ENCODE measurements around the gene FRAS1. TPM values are rescaled to one million over a fixed set of nuclear protein-coding genes. Genes with fewer than 3 reads are reported as not detected.
"Not testable (repeated sequence)": the region's sequence is repeated elsewhere in the genome, so short reads cannot be mapped to it uniquely, and the experiment has no call there.

FRAS1 gene
- total RNA-seq, 2 experiments from 2014 or later = 0.04 to 0.24 TPM

DNA sequence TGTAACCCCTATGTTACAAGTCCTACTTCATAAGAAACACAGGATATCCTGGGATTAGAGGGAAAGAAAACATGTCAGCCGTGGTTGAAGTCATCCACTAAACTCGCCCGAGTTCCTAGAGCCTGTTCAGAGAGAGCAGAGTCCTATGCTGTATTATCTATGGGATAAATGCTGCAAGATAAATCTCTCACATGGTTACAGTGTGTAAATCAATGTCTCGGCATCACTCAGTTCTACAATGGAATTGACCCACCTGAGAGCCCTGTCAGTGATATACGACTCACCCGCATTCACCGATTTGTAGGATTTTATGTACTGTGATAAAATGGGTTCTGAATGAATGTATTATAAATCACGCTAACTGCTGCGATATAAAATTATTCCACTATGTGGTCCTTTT is 366.7 kb downstream of the FRAS1 start:
- Mint-ChIP-seq H3K4me3 (no peak overlapping the region), H3K36me3 (no peaks in the 10 kb centered on the region), H3K4me1 (no peaks in the 10 kb centered on the region), H3K27ac (no peak overlapping the region), H3K9me3 (no peaks in the 10 kb centered on the region), H3K27me3 (peaks cover 9% of the 10 kb centered on the region)
- DNase-seq = no peak

DNA sequence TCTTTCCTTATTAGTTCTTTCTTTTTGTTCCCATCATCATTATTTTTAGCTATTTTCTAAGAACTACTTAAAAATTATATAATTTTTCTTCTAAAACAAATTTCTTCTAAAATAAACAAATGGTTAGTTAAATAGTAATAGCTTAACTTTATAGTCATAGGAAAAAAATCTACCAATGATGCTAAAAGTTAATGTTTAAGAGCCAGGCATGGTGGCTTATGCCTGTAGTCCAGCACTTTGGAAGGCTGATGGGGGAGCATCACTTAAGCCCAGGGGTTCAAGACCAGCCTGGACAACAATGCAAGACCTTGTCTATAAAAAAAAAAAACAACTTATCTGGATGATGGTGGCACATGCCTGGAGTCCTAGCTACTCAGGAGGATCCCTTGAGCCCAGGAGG is 367.3 kb downstream of the FRAS1 start:
- no peaks in the 10 kb centered on the region for H3K9me3 Mint-ChIP-seq
- H3K27me3 Mint-ChIP-seq = peaks cover 9% of the 10 kb centered on the region
- no peaks in the 10 kb centered on the region for H3K4me1 Mint-ChIP-seq
- no peaks in the 10 kb centered on the region for H3K36me3 Mint-ChIP-seq
- H3K4me3 Mint-ChIP-seq = no peak overlapping the region
- H3K27ac Mint-ChIP-seq = no peak overlapping the region
- DNase-seq = no peak

DNA sequence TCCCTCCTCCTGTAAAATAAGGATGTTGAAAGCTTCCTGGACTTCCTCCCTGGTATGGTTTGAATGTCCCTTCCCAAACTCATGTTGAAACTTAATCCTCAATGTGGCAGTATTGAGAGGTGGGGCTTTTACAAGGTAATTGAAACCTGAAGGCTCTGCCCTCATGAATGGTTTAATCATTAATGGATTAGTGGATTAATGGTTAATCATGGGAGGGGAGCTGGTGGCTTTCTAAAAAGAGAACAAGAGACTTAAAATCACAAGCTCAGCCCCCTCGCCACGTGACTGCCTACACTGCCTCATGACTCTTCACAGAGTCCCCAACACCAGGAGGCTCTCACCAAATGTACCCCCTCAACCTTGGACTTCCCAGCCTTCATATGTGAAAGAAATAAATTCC is 369.8 kb downstream of the FRAS1 start:
- no peak overlapping the region for H3K27ac Mint-ChIP-seq
- no peaks in the 10 kb centered on the region for H3K4me1 Mint-ChIP-seq
- DNase-seq = no peak
- H3K36me3 Mint-ChIP-seq = no peaks in the 10 kb centered on the region
- H3K9me3 Mint-ChIP-seq = no peaks in the 10 kb centered on the region
- H3K4me3 Mint-ChIP-seq = no peak overlapping the region
- H3K27me3 Mint-ChIP-seq = peaks cover 11% of the 10 kb centered on the region

DNA sequence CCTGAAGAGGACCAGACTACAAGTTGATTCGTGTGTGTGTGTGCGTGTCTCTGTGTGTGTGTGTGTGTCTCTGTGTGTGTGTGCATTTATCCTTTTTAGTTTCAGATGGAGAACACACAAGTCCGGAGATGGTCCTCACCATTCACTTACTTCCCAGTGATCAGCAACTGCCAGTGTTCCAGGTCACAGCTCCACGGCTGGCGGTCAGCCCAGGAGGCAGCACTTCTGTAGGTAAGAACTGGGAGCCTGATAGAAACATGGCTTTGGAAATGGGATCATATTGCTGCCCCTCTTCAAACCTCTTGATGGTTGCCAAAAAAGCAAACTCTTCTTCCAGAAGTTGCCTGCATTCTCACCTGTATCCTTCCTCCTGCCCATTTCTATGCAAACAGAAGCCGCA is 371.9 kb downstream of the FRAS1 start:
- no peaks in the 10 kb centered on the region for H3K9me3 Mint-ChIP-seq
- H3K4me3 Mint-ChIP-seq = no peak overlapping the region
- no peak overlapping the region for H3K27ac Mint-ChIP-seq
- H3K4me1 Mint-ChIP-seq = no peaks in the 10 kb centered on the region
- peaks cover 8% of the 10 kb centered on the region for H3K27me3 Mint-ChIP-seq
- H3K36me3 Mint-ChIP-seq = no peaks in the 10 kb centered on the region
- no peak for DNase-seq

DNA sequence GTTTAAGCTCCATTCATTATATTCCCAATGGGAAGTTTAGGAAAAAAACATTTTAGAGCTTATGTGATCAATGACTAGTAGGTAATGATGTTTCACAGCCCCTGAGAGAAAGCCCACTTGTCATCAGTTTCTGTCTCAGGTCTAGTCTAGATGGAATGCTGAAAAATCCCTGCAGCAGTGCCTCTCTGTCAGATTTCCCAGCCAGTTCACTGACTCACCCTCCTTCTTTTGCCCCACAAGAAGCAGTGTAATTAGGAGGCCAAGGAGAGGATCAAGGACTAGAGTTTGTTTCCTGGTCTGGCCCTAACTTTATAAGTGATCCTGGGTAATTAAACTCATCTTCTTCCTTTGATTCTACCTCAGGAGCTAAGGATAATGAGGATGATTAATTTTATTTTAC is 375.8 kb downstream of the FRAS1 start:
- no peaks in the 10 kb centered on the region for H3K4me1 Mint-ChIP-seq
- no peak overlapping the region for H3K27ac Mint-ChIP-seq
- H3K27me3 Mint-ChIP-seq = peaks cover 11% of the 10 kb centered on the region
- no peaks in the 10 kb centered on the region for H3K36me3 Mint-ChIP-seq
- DNase-seq = no peak
- H3K4me3 Mint-ChIP-seq = no peak overlapping the region
- no peaks in the 10 kb centered on the region for H3K9me3 Mint-ChIP-seq

DNA sequence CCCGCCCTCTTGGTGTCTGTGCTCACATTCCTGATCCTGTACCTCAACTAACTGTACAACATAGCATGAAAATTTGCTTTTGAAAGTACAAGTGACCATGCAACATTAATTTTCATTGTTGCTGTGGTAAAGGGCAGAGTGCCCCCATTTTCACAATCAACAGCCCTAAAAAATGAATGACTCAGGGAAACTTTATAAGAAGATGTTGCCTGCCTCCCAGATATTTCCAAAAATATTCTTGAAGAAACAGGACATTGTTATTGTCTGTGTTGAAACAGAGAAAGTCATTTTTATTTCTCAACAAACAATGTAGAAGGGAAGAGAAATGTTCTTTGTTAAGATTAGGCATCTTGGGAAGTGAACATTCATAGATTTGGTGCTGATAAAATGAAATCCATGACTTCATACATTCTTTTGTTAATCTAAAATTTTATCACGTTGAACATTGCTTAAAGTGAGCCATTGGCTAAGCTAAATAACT is 380.5 kb downstream of the FRAS1 start:
- no peak overlapping the region for H3K4me3 Mint-ChIP-seq
- no peak for DNase-seq
- no peaks in the 10 kb centered on the region for H3K9me3 Mint-ChIP-seq
- no peaks in the 10 kb centered on the region for H3K36me3 Mint-ChIP-seq
- no peak overlapping the region for H3K27ac Mint-ChIP-seq
- no peaks in the 10 kb centered on the region for H3K4me1 Mint-ChIP-seq
- peaks cover 13% of the 10 kb centered on the region for H3K27me3 Mint-ChIP-seq

DNA sequence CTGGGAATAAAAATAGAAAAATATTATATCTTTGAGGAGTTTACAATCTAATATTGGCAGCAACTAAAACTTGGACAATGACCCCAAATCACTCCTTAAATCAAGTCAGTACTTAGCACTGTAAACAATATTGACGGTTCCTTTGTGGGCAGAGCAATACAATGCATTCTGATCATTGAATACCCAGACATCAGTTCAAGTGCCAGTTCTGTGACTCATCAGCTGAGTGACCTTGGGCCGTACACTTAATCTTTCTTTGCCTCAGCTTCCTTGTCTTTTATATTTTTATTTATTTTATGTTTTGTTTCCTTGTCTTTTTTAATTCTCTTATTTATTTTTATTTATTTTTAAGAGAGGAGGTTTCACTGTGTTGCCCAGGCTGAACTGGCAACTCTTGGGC is 382.2 kb downstream of the FRAS1 start:
- Mint-ChIP-seq H3K9me3 (no peaks in the 10 kb centered on the region), H3K4me1 (no peaks in the 10 kb centered on the region), H3K27ac (no peak overlapping the region), H3K36me3 (no peaks in the 10 kb centered on the region), H3K4me3 (no peak overlapping the region), H3K27me3 (peaks cover 13% of the 10 kb centered on the region)
- no peak for DNase-seq

DNA sequence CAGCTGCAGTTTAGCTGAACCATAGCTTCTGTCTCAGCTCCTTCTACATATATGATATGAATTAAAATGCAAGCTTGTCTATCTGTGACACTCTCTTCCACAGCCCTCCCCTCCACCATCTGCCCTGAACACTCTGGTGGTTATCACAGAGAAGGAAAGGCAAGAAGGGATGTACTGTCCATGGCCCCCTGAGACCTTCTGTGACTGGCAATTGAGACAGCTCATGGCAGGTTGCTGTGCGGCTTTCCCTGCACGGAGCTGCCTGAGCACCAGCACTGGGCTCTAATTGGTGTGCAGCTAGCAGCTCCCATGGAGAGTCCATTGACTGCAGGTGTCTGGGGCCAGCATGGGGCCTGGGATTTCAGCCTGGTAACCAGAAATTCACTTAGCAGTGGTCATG is 384.6 kb downstream of the FRAS1 start:
- no peak overlapping the region for H3K4me3 Mint-ChIP-seq
- no peak overlapping the region for H3K27ac Mint-ChIP-seq
- no peaks in the 10 kb centered on the region for H3K36me3 Mint-ChIP-seq
- DNase-seq = no peak
- H3K9me3 Mint-ChIP-seq = no peaks in the 10 kb centered on the region
- peaks cover 13% of the 10 kb centered on the region for H3K27me3 Mint-ChIP-seq
- no peaks in the 10 kb centered on the region for H3K4me1 Mint-ChIP-seq

DNA sequence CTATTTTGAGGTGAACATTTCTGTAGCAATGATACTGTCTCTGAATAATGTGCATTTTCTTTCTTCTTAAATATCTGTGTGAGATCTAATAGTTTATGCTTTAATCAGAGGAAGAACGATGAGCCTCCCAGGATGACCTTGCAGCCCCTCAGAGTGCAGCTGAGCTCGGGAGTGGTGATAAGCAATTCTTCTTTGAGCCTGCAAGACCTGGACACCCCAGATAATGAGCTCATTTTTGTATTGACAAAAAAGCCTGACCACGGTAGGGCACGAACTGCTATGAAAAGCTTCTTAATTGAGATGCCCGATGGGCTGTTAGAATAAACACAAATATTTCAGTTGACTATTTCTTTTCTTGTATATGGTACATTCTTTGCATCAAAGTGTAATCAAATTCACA is 389.5 kb downstream of the FRAS1 start:
- no peaks in the 10 kb centered on the region for H3K9me3 Mint-ChIP-seq
- H3K4me3 Mint-ChIP-seq = no peak overlapping the region
- H3K4me1 Mint-ChIP-seq = no peaks in the 10 kb centered on the region
- no peaks in the 10 kb centered on the region for H3K36me3 Mint-ChIP-seq
- H3K27me3 Mint-ChIP-seq = no peaks in the 10 kb centered on the region
- DNase-seq = no peak
- no peak overlapping the region for H3K27ac Mint-ChIP-seq

DNA sequence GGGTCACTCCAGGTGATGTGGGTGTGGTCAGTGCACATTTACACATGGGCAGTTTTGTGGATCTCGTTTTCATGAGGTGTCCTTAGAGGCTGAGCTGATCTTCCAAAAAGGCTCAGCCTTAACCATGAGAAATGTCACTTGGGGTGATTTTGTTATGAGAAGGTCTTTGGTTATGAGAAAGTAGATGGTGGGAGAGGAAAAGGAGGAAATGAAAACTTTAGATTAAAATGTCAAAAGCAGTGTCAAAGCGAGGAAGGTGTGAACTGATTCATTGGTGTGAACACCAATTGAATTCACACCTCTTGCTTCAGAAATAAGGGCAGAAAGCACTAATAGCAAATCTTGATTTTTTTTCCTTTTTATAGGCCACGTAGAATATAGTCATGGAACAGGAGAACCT is 394.3 kb downstream of the FRAS1 start:
- no peak for DNase-seq
- no peaks in the 10 kb centered on the region for H3K27me3 Mint-ChIP-seq
- no peaks in the 10 kb centered on the region for H3K36me3 Mint-ChIP-seq
- no peaks in the 10 kb centered on the region for H3K4me1 Mint-ChIP-seq
- H3K27ac Mint-ChIP-seq = no peak overlapping the region
- H3K9me3 Mint-ChIP-seq = no peaks in the 10 kb centered on the region
- no peak overlapping the region for H3K4me3 Mint-ChIP-seq

DNA sequence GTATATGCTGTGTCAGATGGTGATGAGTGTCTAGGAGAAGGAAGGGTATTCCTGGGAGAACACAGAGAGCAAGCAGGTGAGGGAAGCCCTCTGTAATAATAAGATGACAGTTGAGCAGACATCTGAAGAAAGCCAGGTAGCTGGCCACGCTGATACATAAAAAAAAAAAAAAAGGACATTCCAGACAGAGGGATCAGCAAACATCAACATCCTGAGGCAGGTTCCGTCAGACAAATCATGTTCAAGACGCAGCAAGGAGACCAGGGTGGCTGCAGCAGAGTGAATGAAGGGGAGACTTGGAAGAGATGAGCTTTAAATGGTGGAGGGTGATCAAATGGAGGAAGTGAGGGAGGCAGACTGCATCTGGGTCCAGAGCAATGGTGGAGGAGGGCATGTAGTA is 396.9 kb downstream of the FRAS1 start:
- Mint-ChIP-seq H3K4me3 (no peak overlapping the region), H3K27me3 (no peaks in the 10 kb centered on the region), H3K9me3 (no peaks in the 10 kb centered on the region), H3K27ac (no peak overlapping the region), H3K36me3 (no peaks in the 10 kb centered on the region), H3K4me1 (no peaks in the 10 kb centered on the region)
- DNase-seq = no peak

DNA sequence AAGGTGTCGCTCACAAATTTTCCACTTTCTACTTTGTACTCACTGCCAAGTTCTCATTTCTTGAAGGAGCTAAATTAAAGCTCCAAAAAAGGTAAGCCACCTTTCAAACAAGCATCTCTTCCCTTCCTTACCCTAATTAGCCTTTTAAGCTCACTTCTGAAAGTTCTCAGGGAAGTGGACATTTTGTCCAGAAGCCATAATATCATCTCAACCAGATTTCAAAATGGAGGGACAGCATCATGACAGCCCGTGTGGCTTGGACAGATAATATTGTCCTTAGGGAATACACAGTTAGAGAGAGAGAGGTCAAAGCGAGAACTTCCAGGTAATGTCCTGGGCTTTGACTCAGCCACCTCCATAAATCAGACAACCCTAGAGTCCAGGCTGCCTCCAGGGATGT is 400.6 kb downstream of the FRAS1 start:
- no peak for DNase-seq
- Mint-ChIP-seq H3K27me3 (peaks cover 8% of the 10 kb centered on the region), H3K27ac (no peak overlapping the region), H3K9me3 (no peaks in the 10 kb centered on the region), H3K4me3 (no peak overlapping the region), H3K36me3 (no peaks in the 10 kb centered on the region), H3K4me1 (no peaks in the 10 kb centered on the region)

DNA sequence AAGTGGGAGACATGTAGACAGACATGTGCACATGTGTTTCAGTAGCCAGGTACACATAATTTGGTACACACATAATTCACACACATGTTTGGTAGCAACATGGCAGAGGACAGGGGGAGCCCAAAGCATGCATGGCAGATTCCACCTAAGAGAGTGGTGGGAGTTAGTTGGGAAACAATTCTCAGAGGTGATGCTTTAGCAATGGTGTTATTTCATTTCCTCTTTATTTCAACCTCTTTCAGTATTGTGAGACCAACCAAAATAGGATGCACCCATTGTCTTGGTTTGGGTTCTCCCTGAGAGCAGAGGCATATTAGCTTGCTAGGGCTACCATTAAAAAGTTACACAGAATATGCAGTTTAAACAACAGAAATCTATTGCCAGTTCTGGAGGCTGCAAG is 402.2 kb downstream of the FRAS1 start:
- Mint-ChIP-seq H3K27me3 (peaks cover 8% of the 10 kb centered on the region), H3K4me1 (no peaks in the 10 kb centered on the region)

DNA sequence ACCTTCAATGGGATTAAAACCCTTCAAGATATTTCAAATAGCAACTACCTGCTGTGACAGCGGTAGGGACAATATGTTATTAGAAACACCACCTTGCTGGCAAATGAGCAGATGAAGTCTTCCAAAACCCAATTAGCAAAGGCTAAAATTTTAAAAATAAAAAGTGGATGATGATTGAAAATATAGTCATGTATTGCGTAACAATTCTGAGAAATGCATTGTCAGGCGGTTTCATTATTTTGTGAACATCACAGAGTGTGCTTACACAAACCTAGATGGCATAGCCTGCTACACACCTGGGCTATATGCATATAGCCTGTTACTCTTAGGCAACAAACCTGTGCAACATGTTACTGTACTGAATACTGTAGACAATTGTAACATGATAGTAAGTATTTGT is 403.2 kb downstream of the FRAS1 start:
- Mint-ChIP-seq H3K36me3 (no peaks in the 10 kb centered on the region), H3K4me1 (no peaks in the 10 kb centered on the region), H3K27me3 (peaks cover 8% of the 10 kb centered on the region), H3K4me3 (no peak overlapping the region), H3K9me3 (no peaks in the 10 kb centered on the region), H3K27ac (no peak overlapping the region)
- no peak for DNase-seq

More for the DNA sequence above, 402.2 kb downstream of the FRAS1 start:
- H3K4me3 Mint-ChIP-seq = no peak overlapping the region
- H3K36me3 Mint-ChIP-seq = no peaks in the 10 kb centered on the region
- no peak overlapping the region for H3K27ac Mint-ChIP-seq
- DNase-seq = no peak
- no peaks in the 10 kb centered on the region for H3K9me3 Mint-ChIP-seq

DNA sequence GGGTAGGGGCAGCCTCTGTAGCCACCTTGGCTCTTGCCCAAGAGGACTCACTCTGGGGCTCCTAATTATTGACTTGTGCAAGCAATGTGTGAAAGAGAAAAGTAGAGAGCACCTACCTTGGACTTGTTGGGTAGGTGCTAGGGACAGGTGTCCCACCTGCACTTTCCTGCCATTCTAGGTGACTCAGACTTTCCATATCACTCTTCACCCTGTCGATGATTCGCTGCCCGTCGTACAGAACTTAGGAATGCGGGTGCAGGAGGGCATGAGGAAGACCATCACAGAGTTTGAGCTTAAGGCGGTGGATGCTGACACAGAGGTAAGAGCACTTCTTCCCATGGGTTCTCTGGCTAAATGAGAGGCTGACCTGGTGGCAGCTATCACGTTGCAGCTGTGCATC is 407.1 kb downstream of the FRAS1 start:
- H3K9me3 Mint-ChIP-seq = no peaks in the 10 kb centered on the region
- no peaks in the 10 kb centered on the region for H3K36me3 Mint-ChIP-seq
- peaks cover 12% of the 10 kb centered on the region for H3K27me3 Mint-ChIP-seq
- no peaks in the 10 kb centered on the region for H3K4me1 Mint-ChIP-seq
- H3K4me3 Mint-ChIP-seq = no peak overlapping the region
- no peak overlapping the region for H3K27ac Mint-ChIP-seq
- DNase-seq = no peak

DNA sequence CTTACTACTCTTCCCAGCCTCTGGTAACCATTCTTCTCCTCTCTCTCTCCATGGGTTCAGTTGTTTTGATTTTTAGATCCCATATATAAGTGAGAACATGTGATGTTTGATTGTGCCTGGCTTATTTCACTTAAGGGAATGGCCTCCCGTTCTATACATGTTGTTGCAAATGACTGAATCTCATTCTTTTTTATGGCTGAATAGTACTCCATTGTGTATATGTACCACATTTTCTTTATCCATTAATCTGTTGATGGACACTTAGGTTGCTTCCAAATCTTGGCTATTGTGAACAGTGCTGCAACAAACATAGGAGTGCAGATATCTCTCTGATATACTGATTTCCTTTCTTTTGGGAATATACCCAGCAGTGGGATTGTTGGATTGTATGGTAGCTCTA is 410.1 kb downstream of the FRAS1 start:
- not testable (repeated sequence) for H3K27ac Mint-ChIP-seq, H3K4me1 Mint-ChIP-seq, H3K9me3 Mint-ChIP-seq, DNase-seq, H3K36me3 Mint-ChIP-seq, H3K4me3 Mint-ChIP-seq
- peaks cover 10% of the 10 kb centered on the region for H3K27me3 Mint-ChIP-seq

DNA sequence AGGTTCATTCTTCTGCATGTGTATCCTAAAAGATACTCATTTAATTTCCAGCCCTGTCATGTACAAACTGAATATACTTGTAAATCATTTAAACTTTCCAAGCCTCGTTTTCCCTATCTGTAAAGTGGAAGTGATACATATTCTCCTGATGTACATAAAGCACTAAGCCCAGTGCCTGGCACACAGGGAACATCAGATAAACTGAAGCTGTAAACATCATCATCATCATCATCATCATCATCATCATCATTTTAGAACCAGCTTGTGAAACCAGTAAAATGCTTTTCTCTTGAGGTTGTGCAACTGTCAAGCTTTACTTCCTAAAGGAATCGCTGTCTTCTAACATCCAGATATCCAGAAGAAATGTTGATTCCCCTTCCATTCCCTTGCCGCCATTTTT is 411.1 kb downstream of the FRAS1 start:
- Mint-ChIP-seq H3K27ac (no peak overlapping the region), H3K36me3 (no peaks in the 10 kb centered on the region), H3K4me1 (no peaks in the 10 kb centered on the region), H3K9me3 (no peaks in the 10 kb centered on the region), H3K27me3 (peaks cover 8% of the 10 kb centered on the region), H3K4me3 (no peak overlapping the region)
- no peak for DNase-seq
